ENCODE measurements around the gene WWP2.

The WWP2 gene

GRCh38 chr16:69935740-69936139, 173.6 kb downstream of the WWP2 start:
- Histone ChIP-seq H3K36me3 (ENCODE audit: insufficient read depth, low read length) (peaks cover 2% of the 10 kb centered on the region; the same call in 1 of the 2 replicates), H3K79me2 (ENCODE audit: control insufficient read depth, insufficient read depth, low read length, unreplicated experiment) (no peaks in the 10 kb centered on the region), H3K4me3 (ENCODE audit: low read depth, low read length) (no peak overlapping the region), H3K27me3 (ENCODE audit: insufficient read depth, low read length) (no peaks in the 10 kb centered on the region), H3K27ac (ENCODE audit: low read depth, low read length) (no peak overlapping the region), H3K4me1 (ENCODE audit: control insufficient read depth, insufficient read depth, low read length, unreplicated experiment) (no peaks in the 10 kb centered on the region), H2AFZ (ENCODE audit: low read length, unreplicated experiment) (no peak overlapping the region)

DNA sequence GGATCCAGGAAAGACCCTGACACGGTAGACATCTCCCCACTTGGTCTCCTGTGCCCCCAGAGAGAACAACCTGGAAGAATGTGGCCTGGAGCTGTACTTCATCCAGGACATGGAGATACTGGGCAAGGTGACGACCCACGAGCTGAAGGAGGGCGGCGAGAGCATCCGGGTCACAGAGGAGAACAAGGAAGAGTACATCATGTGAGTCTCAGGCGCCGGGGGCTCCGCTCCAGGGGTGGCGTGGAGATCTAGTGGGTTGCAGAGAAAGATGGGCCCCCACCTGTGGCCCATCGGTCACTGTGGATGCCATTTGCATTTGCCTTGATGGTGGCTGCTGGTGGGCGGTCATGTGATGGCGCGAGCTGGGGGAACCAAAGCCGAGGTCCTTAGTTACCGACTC, 174.1 kb downstream of the WWP2 start:
- Histone ChIP-seq H3K27ac (ENCODE audit: low read depth, low read length) (no peak overlapping the region), H3K4me1 (ENCODE audit: control insufficient read depth, insufficient read depth, low read length, unreplicated experiment) (no peaks in the 10 kb centered on the region), H3K4me3 (ENCODE audit: low read depth, low read length) (no peak overlapping the region), H3K36me3 (ENCODE audit: insufficient read depth, low read length) (peaks cover 2% of the 10 kb centered on the region; the same call in 1 of the 2 replicates), H2AFZ (ENCODE audit: low read length, unreplicated experiment) (no peak overlapping the region), H3K27me3 (ENCODE audit: insufficient read depth, low read length) (no peaks in the 10 kb centered on the region), H3K79me2 (ENCODE audit: control insufficient read depth, insufficient read depth, low read length, unreplicated experiment) (no peaks in the 10 kb centered on the region)

GRCh38 chr16:69936751-69937211, 174.6 kb downstream of the WWP2 start:
- no peaks in the 10 kb centered on the region for H3K27me3 ChIP-seq (ENCODE audit: insufficient read depth, low read length)
- H3K36me3 ChIP-seq (ENCODE audit: insufficient read depth, low read length) = no peaks in the 10 kb centered on the region
- H3K27ac ChIP-seq (ENCODE audit: low read depth, low read length) = no peak overlapping the region
- H3K79me2 ChIP-seq (ENCODE audit: control insufficient read depth, insufficient read depth, low read length, unreplicated experiment) = no peaks in the 10 kb centered on the region
- no peak overlapping the region for H3K4me3 ChIP-seq (ENCODE audit: low read depth, low read length)
- no peaks in the 10 kb centered on the region for H3K4me1 ChIP-seq (ENCODE audit: control insufficient read depth, insufficient read depth, low read length, unreplicated experiment)
- H2AFZ ChIP-seq (ENCODE audit: low read length, unreplicated experiment) = no peak overlapping the region

- no peaks in the 10 kb centered on the region for H3K36me3 ChIP-seq (ENCODE audit: insufficient read depth, low read length)
- H3K4me3 ChIP-seq (ENCODE audit: low read depth, low read length) = no peak overlapping the region
- no peaks in the 10 kb centered on the region for H3K79me2 ChIP-seq (ENCODE audit: control insufficient read depth, insufficient read depth, low read length, unreplicated experiment)
- no peaks in the 10 kb centered on the region for H3K27me3 ChIP-seq (ENCODE audit: insufficient read depth, low read length)
- H3K27ac ChIP-seq (ENCODE audit: low read depth, low read length) = no peak overlapping the region
- H3K4me1 ChIP-seq (ENCODE audit: control insufficient read depth, insufficient read depth, low read length, unreplicated experiment) = no peaks in the 10 kb centered on the region
- H2AFZ ChIP-seq (ENCODE audit: low read length, unreplicated experiment) = no peak overlapping the region
Measured at GRCh38 chr16:69937465-69937951, 175.4 kb downstream of the WWP2 start.

DNA sequence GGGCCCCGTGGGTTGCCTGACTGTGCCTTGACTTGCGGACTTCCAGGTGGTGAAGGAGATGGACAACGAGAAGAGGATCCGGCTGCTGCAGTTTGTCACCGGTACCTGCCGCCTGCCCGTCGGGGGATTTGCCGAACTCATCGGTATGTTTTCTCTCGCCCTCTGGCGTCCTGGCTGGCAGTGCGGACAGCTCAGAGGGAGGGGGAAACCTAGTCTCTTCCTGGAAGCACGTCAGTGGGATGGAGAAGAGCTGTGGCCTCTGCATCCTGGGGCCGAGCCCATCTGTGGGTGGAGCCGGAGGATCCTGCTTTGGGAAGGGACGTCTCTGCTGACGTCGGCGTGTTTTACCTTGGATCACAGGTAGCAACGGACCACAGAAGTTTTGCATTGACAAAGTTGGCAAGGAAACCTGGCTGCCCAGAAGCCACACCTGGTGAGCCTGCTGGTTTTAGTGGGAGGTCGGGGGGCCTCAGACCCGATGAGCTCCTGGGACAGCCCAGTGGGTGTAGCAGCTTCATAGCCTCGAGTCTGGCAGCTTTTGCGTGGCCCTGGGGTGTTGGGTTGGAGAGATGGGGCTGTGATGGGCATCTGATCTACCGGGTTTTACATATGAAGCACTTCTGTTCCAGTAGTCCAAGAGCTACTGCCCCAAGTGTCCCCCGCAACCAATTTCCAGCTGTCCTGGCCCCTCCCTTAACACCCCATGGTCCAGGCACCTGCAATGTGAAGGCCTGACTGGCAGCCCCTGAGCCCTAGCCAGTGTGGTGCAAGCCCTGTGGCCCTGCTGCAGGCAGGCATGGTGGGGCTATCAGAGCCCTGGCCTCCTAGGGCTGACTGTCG, 177.1 kb downstream of the WWP2 start:
- no peaks in the 10 kb centered on the region for H3K27me3 ChIP-seq (ENCODE audit: insufficient read depth, low read length)
- no peaks in the 10 kb centered on the region for H3K4me1 ChIP-seq (ENCODE audit: control insufficient read depth, insufficient read depth, low read length, unreplicated experiment)
- no peak overlapping the region for H2AFZ ChIP-seq (ENCODE audit: low read length, unreplicated experiment)
- no peaks in the 10 kb centered on the region for H3K36me3 ChIP-seq (ENCODE audit: insufficient read depth, low read length)
- no peak overlapping the region for H3K4me3 ChIP-seq (ENCODE audit: low read depth, low read length)
- H3K79me2 ChIP-seq (ENCODE audit: control insufficient read depth, insufficient read depth, low read length, unreplicated experiment) = no peaks in the 10 kb centered on the region
- no peak overlapping the region for H3K27ac ChIP-seq (ENCODE audit: low read depth, low read length)

- Histone ChIP-seq H3K4me3 (ENCODE audit: low read depth, low read length) (no peak overlapping the region), H3K27me3 (ENCODE audit: insufficient read depth, low read length) (no peaks in the 10 kb centered on the region), H3K36me3 (ENCODE audit: insufficient read depth, low read length) (no peaks in the 10 kb centered on the region), H3K79me2 (ENCODE audit: control insufficient read depth, insufficient read depth, low read length, unreplicated experiment) (no peaks in the 10 kb centered on the region), H3K27ac (ENCODE audit: low read depth, low read length) (no peak overlapping the region), H2AFZ (ENCODE audit: low read length, unreplicated experiment) (no peak overlapping the region), H3K4me1 (ENCODE audit: control insufficient read depth, insufficient read depth, low read length, unreplicated experiment) (no peaks in the 10 kb centered on the region)
Measured at GRCh38 chr16:69939821-69940585, 177.9 kb downstream of the WWP2 start.

DNA sequence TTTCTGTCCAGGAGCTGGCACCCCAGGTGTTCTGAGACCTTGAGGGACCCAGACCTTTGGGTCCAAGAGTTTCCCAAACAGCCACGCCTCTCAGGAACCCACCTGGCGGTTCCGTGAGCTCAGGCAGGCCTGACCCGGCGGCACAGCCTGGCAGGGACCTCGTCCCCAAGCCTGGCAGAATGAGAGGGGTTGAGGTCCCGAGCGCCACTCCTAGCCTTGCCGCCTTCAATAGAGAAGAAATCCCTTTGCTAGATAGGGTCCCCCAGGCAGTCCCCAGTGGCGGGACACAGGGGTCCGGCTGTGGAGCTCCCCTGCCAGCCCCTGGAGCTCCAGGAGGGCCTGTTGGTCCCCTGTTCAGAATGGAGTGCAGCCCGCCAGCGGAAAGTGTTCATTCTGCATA, 178.5 kb downstream of the WWP2 start:
- Histone ChIP-seq H3K79me2 (ENCODE audit: control insufficient read depth, insufficient read depth, low read length, unreplicated experiment) (no peaks in the 10 kb centered on the region), H3K27ac (ENCODE audit: low read depth, low read length) (no peak overlapping the region), H3K4me3 (ENCODE audit: low read depth, low read length) (no peak overlapping the region), H3K27me3 (ENCODE audit: insufficient read depth, low read length) (no peaks in the 10 kb centered on the region), H3K36me3 (ENCODE audit: insufficient read depth, low read length) (no peaks in the 10 kb centered on the region), H3K4me1 (ENCODE audit: control insufficient read depth, insufficient read depth, low read length, unreplicated experiment) (no peaks in the 10 kb centered on the region), H2AFZ (ENCODE audit: low read length, unreplicated experiment) (no peak overlapping the region)

GRCh38 chr16:69941251-69942098, 179.3 kb downstream of the WWP2 start:
- H2AFZ ChIP-seq (ENCODE audit: low read length, unreplicated experiment) = no peak overlapping the region
- no peaks in the 10 kb centered on the region for H3K27me3 ChIP-seq (ENCODE audit: insufficient read depth, low read length)
- H3K79me2 ChIP-seq (ENCODE audit: control insufficient read depth, insufficient read depth, low read length, unreplicated experiment) = no peaks in the 10 kb centered on the region
- no peak overlapping the region for H3K27ac ChIP-seq (ENCODE audit: low read depth, low read length)
- no peak overlapping the region for H3K4me3 ChIP-seq (ENCODE audit: low read depth, low read length)
- no peaks in the 10 kb centered on the region for H3K36me3 ChIP-seq (ENCODE audit: insufficient read depth, low read length)
- H3K4me1 ChIP-seq (ENCODE audit: control insufficient read depth, insufficient read depth, low read length, unreplicated experiment) = no peaks in the 10 kb centered on the region

DNA sequence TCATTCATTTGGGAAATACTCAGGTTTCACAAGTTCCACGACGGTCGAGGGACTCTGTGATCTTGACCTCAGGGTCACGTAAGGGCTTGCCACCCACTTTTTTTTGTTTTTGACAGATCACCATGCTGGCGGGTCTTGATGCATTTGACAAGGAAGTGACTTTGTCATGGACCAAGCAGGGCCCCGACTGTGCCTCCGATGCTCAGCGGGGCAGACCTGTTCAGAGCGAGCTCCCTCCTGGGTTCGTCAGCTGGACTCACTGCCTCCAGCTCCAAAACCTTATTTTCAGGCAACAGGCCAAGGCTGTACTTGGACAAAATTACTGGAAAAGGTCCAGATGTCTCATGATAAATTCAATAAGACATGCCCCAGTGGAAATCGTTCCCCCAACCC, 180.0 kb downstream of the WWP2 start:
- Histone ChIP-seq H3K4me1 (ENCODE audit: control insufficient read depth, insufficient read depth, low read length, unreplicated experiment) (no peaks in the 10 kb centered on the region), H3K79me2 (ENCODE audit: control insufficient read depth, insufficient read depth, low read length, unreplicated experiment) (no peaks in the 10 kb centered on the region), H3K36me3 (ENCODE audit: insufficient read depth, low read length) (no peaks in the 10 kb centered on the region), H3K27me3 (ENCODE audit: insufficient read depth, low read length) (no peaks in the 10 kb centered on the region), H3K27ac (ENCODE audit: low read depth, low read length) (no peak overlapping the region), H2AFZ (ENCODE audit: low read length, unreplicated experiment) (no peak overlapping the region), H3K4me3 (ENCODE audit: low read depth, low read length) (no peak overlapping the region)

- H3K36me3 ChIP-seq (ENCODE audit: insufficient read depth, low read length) = no peaks in the 10 kb centered on the region
- no peaks in the 10 kb centered on the region for H3K79me2 ChIP-seq (ENCODE audit: control insufficient read depth, insufficient read depth, low read length, unreplicated experiment)
- no peaks in the 10 kb centered on the region for H3K27me3 ChIP-seq (ENCODE audit: insufficient read depth, low read length)
- H3K4me3 ChIP-seq (ENCODE audit: low read depth, low read length) = no peak overlapping the region
- H3K27ac ChIP-seq (ENCODE audit: low read depth, low read length) = no peak overlapping the region
- H3K4me1 ChIP-seq (ENCODE audit: control insufficient read depth, insufficient read depth, low read length, unreplicated experiment) = no peaks in the 10 kb centered on the region
- H2AFZ ChIP-seq (ENCODE audit: low read length, unreplicated experiment) = no peak overlapping the region
Measured at GRCh38 chr16:69942627-69943170, 180.6 kb downstream of the WWP2 start.
